C4-2B (cell line): ENCODE results near the gene ACOX1.
"Not testable (repeated sequence)": the region's sequence is repeated elsewhere in the genome, so short reads cannot be mapped to it uniquely, and the experiment has no call there.

Experiments used
- H3K27ac ChIP-seq: fragments of 450-650 bp; 2 replicates; pipeline ENCODE4 v1.5.1; 2017
- ZFX ChIP-seq: fragments of 450-650 bp; IDR thresholded peaks from 2 replicates; pipeline ENCODE4 v1.6.1; 2017
- TF ChIP-seq, protein P1 (sequence below): fragments of 450-650 bp; conservative IDR thresholded peaks from 2 replicates; pipeline ENCODE4 v1.5.1; 2017; ENCODE audit warnings: mild to moderate bottlenecking

The ACOX1 gene

DNA sequence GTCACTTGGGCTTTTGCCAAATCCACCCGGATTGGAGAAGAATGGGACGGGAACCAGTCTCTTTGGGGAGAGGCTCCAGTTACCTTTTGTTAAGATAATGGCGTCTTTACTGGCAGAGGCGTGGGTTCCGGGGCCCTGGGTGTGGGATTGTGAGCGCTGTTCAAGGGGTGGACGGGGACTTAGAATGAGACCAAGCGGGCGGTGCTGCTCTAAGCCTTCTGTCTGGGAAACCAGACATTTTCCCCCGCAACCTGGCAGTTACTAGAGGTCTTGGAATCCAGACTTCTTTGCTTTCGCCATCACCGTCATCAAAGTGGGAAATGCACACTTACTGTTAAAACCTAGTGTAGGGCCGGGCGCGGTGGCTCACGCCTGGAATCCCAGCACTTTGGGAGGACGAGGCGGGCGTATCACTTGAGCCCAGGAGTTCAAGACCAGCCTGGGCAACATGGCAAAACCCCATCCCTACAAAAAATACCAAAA lies 780 bp upstream of the ACOX1 start:
- no peak; the same call in 1 of the 2 replicates for TF ChIP-seq ZFX
- TF ChIP-seq, protein P1, sequence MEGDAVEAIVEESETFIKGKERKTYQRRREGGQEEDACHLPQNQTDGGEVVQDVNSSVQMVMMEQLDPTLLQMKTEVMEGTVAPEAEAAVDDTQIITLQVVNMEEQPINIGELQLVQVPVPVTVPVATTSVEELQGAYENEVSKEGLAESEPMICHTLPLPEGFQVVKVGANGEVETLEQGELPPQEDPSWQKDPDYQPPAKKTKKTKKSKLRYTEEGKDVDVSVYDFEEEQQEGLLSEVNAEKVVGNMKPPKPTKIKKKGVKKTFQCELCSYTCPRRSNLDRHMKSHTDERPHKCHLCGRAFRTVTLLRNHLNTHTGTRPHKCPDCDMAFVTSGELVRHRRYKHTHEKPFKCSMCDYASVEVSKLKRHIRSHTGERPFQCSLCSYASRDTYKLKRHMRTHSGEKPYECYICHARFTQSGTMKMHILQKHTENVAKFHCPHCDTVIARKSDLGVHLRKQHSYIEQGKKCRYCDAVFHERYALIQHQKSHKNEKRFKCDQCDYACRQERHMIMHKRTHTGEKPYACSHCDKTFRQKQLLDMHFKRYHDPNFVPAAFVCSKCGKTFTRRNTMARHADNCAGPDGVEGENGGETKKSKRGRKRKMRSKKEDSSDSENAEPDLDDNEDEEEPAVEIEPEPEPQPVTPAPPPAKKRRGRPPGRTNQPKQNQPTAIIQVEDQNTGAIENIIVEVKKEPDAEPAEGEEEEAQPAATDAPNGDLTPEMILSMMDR, result no peak

DNA sequence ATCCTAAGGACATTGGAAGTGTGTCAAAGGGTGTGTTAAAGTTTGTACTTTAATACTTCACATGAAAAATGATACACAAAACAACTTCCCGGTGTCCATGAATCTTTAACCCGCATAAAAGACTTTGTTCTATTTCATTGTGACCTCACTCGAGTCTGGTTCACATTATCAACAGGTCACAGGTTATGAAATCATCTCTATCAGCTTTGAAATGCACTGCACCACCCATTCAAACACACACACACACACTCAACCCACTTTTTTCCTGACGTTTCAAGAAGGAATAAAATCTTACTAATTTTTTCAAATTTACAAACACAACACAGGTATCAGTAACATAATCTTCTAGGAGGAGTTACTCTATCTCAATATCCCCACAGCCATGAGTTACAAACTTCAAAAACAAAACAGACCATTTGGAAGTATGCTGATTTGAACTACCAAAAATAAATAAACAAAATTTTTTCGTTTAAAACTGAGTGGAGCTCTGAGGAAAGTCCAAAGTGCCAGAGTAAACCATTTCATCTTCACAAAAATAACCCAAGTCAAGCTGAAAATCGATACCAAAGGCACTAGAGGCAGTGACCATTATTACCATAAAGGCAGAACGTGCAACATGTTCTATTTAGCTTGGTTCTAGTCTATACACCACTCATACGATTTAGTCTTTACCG lies 2.7 kb downstream of the ACOX1 start:
- TF ChIP-seq, protein P1, result no peak
- TF ChIP-seq ZFX, result no peak
- H3K27ac ChIP-seq, result no peak overlapping the region

More for the DNA sequence above, 780 bp upstream of the ACOX1 start:
- peak overlapping the region; percentile 92 for H3K27ac ChIP-seq

DNA sequence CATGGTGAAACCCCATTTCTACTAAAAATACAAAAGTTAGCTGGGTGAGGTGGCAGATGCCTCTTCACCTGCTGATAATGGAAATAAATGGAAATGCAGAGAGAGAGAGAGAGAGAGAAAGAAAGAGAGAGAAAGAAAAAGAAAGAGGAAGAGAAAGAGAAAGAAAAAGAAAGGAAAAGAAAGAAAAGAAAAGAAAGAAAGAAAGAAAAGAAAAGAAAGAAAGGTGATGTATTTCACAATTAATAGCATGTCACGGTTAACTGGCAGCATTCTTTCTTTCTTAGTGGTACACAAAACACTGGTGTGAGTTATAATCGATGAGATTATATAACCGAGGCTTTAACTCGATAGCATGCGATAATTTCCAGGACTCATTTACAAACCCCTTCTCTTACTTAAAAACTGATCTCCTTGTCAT lies 3.2 kb downstream of the ACOX1 start:
- TF ChIP-seq, protein P1, result no peak
- no peak for TF ChIP-seq ZFX
- no peak overlapping the region for H3K27ac ChIP-seq

DNA sequence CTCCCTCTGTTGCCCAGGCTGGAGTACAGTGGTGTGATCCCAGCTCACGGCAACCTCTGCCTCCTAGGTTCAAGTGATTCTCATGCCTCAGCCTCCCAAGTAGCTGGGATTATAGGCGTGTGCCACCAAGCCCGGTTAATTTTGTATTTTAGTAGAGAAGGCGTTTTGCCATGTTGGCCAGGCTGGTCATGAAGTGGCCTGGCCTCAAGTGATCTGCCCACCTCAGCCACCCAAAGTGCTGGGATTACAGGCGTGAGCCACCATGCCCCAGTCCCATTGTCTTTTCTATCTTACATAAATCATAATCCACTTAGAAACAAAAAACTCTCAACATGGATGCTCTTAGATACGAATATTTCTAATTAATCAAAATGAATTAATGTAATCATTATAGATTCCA lies 3.8 kb downstream of the ACOX1 start:
- H3K27ac ChIP-seq, result not testable (repeated sequence)

DNA sequence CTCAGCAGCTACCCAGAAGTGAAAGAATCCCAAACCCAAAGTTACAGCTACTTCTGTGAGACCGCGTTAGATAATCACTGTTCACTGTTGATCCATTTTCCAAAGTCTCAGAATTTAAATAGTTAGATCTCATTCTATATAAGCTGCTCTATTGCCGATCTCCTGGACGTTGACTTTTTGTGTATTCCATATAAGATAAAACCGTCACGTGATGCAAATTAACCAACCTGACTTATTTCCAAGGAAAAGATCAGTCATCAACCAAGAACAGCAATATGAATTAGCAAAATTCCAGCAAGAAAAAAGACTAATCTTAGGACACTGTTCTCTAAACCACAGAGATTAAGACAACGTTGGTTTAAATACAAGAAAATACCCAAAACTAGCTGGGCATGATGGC lies 8.3 kb downstream of the ACOX1 start:
- H3K27ac ChIP-seq, result no peak overlapping the region
- TF ChIP-seq, protein P1, result no peak
- TF ChIP-seq ZFX, result no peak

DNA sequence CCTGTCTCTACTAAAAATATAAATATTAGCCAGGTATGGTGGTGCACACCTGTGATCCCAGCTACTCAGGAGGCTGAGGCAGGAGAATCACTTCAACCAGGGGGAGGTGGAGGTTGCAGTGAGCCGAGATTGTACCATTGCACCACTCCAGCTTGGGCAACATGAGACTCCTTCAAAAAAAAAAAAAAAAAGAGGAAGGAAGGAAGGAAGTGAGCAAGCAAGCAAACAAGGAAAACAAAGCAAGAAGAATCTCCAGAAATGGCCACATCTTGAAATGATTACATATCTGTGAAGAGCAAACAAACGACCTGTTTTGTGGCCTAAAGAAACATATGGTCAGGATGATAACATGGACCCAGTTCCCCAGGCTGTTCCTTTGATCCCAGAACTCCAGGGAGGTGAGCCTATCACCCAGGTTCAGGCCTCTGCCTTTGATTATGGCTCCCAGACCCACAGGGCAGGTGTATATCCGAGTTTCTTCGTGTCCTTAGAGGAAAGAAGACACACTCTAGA lies 8.9 kb downstream of the ACOX1 start:
- no peak overlapping the region for H3K27ac ChIP-seq
- TF ChIP-seq, protein P1, result no peak
- no peak for TF ChIP-seq ZFX

DNA sequence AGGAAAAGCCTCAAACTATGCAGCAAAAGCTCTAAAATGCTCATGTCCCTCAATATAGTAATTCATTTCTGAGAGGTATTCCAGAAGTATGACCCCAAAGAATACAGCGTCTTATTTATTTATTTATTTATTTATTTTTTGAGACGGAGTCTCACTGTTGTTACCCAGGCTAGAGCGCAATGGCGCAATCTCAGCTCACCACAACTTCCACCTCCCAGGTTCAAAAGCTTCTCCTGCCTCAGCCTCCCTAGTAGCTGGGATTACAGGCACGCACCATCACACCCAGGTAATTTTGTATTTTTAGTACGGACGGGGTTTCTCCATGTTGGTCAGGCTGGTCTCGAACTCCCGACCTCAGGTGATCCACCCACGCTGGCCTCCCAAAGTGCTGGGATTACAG lies 9.9 kb downstream of the ACOX1 start:
- H3K27ac ChIP-seq, result not testable (repeated sequence)

DNA sequence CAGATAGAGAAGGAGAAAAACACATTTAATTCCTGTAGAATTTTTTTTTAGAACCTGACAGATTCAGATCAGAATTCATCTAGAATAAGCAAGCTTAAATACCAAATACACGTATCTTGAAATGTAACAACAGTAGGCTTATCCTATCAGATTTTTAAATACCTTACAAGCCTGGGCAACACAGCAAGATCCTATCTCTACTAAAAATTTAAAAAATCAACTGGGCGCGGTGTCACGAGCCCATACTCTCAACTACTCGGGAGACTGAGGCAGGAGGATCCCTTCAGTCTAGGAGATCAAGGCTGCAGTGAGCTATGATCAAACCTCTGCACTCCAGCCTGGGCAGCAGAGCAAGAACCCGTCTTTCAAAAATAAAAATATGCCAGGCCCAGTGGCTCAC lies 13.5 kb downstream of the ACOX1 start:
- TF ChIP-seq ZFX, result no peak
- TF ChIP-seq, protein P1, result no peak
- no peak overlapping the region for H3K27ac ChIP-seq
